Measurements from ENCODE around the gene TOMM40L.

DNA sequence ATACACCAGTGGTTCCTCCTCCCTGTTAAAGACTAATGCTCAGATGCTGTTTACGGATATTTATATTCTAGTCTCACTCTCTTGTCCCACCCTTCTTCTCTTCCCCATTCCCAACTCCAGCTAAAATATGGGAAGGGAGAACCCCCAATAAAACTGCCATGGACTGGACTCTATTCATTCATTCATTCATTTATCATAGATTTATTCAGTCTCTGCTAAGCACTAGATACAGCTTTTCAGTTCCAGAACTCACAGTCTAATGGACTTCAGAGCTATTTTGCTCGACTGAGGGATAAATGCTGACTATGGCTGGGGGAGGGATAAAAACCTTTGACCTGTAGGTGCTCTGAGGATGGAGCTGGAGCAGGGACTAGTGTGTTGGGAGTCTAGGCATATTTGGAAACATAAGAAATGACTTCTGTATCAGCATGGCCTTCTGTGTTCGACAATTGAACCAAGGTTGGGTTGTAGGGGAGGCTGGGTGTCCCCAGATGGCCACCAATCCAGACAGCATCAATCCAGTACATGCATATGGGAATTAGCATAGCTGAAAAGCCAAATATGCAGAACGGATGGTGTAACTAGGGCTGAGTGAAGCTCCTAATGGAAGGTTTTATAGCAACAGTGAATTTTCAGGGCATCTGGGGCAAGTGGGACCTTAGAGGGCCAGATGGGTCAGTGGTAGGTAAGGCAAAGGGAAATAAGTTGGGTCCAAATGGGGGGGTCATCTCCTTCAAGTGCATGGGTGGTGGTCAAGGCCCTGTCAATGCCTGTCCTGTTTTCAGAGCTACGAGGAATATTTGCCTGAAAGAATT is 6.6 kb upstream of the TOMM40L start:
- TF ChIP-seq POLR2A (IDR thresholded peaks at IDR 0.05): no peak
- TF ChIP-seq, protein P1, sequence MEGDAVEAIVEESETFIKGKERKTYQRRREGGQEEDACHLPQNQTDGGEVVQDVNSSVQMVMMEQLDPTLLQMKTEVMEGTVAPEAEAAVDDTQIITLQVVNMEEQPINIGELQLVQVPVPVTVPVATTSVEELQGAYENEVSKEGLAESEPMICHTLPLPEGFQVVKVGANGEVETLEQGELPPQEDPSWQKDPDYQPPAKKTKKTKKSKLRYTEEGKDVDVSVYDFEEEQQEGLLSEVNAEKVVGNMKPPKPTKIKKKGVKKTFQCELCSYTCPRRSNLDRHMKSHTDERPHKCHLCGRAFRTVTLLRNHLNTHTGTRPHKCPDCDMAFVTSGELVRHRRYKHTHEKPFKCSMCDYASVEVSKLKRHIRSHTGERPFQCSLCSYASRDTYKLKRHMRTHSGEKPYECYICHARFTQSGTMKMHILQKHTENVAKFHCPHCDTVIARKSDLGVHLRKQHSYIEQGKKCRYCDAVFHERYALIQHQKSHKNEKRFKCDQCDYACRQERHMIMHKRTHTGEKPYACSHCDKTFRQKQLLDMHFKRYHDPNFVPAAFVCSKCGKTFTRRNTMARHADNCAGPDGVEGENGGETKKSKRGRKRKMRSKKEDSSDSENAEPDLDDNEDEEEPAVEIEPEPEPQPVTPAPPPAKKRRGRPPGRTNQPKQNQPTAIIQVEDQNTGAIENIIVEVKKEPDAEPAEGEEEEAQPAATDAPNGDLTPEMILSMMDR (IDR thresholded peaks at IDR 0.05): no peak

Data from ovary (tissue), 3 donors.